Measurements from ENCODE around the gene EIF4A3.

EIF4A3 gene

DNA sequence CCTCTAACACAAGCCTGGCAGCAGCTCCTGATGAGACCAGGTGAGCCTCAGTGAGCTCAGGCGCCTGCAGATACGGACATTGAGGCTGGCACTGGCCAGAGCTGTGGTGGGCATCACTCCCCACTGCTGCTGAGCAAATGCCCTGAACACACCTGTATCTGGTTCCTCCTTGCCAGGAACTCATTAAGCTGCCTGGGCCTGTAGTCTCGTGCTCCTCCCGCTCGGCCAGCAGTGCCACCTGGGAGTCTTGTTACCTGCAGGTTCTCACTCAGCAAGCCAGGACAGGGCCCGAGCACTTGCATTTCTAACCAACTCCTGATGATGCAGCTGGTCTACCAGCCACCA is 13.3 kb downstream of the EIF4A3 start:
- no peak for DNase-seq (ENCODE audit: low spot score)

- no peak for DNase-seq (ENCODE audit: low spot score)
Observed at GRCh38 chr17:80132906-80133625, 13.9 kb downstream of the EIF4A3 start.

DNA sequence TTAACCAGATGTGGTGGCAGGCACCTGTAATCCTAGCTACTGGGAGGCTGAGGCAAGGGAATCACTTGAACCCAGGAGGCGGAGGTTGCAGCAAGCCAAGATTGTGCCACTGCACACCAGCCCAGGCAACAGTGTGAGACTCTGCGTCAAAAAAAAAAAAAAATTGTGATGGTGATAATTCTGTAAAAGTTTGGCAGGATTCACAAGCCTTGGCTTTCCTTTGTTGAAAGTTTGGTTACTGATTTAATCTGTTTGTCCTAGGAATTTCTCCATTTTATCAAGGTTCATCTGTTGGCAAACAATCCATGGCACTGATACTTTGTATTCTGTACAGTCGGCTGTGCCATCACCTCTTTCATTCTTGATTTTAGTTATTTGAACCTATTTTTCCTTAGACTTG is 15.9 kb downstream of the EIF4A3 start:
- no peak for DNase-seq (ENCODE audit: low spot score)

- no peak for DNase-seq (ENCODE audit: low spot score)
Observed at GRCh38 chr17:80129006-80129565, 17.8 kb downstream of the EIF4A3 start.

- no peak for DNase-seq (ENCODE audit: low spot score)
Observed at GRCh38 chr17:80126449-80126715, 20.5 kb downstream of the EIF4A3 start.

DNA sequence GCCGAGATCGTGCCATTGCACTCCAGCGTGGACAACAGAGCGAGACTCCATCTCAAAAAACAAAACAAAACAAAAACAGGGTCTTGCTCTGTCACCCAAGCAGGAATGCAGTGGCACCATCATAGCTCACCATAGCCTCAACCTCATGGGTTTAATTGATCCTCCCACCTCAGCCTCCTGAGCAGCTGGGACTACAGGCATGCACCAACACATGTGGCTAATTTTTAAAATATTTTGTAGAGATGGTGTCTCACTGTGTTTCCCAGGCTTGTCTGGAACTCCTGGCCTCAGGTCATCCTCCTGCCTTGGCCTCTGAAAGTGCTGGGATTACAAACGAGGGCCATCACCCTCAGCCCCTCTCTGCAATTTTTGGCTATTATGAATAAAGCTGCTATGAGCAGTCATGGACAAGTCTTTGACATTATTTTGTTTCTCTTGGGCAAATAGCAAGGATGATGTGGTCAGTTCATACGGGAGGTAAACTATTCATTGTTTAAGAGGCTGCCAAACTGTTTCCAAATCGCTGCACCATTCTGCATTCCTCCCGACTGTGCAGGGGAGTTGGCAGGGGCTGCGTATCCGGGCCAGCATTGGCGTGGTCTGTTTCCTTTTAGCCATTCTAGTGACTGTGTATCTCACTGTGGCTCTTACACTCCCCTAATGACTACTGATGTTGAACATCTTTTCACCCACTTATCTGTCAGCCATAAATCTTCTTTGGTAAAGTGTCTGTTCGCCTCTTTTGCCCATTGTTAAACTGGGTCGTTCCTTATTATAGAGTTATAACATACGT is 21.1 kb downstream of the EIF4A3 start:
- peak; percentile 59 for DNase-seq (ENCODE audit: low spot score)

DNA sequence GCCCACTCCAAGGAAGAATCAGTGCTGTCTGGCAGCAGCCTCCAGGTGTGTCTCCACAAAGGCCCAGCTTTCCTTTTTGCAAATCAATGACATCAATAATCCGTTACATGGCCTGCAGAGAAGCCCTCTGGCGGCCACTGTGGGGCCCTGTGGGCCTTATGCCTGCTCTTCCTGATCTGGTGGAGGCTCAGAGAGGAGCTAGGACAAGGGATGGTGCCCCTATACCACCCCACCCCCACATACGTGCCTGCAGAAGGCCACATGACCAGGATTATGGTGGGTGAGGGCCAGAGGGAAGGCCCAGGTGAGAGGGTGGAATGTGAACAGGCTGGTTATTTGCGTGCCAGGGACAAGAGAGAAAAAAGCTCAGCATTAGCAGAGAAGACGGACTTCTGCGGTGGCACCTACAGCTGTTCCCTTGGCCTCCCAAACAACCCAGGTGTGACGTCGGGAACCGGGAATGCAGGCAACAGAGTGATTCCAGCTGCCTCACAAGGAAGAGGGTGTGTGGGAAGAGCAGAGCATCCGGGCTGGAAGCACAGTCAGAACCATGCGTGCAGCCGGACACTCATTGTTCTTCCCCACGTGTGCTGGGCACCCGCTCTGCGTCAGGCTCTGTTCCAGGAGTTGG is 22.5 kb downstream of the EIF4A3 start:
- DNase-seq (ENCODE audit: low spot score), result peak; percentile 29

GRCh38 chr17:80123791-80124190 is 23.1 kb downstream of the EIF4A3 start:
- peak; percentile 7 for DNase-seq (ENCODE audit: low spot score)

GRCh38 chr17:80122926-80123505 is 23.9 kb downstream of the EIF4A3 start:
- no peak for DNase-seq (ENCODE audit: low spot score)

- no peak for DNase-seq (ENCODE audit: low spot score)
Observed at GRCh38 chr17:80122026-80122575, 24.8 kb downstream of the EIF4A3 start.

- peak; percentile 5 for DNase-seq (ENCODE audit: low spot score)
Observed at GRCh38 chr17:80119839-80120238, 27.1 kb downstream of the EIF4A3 start.

DNA sequence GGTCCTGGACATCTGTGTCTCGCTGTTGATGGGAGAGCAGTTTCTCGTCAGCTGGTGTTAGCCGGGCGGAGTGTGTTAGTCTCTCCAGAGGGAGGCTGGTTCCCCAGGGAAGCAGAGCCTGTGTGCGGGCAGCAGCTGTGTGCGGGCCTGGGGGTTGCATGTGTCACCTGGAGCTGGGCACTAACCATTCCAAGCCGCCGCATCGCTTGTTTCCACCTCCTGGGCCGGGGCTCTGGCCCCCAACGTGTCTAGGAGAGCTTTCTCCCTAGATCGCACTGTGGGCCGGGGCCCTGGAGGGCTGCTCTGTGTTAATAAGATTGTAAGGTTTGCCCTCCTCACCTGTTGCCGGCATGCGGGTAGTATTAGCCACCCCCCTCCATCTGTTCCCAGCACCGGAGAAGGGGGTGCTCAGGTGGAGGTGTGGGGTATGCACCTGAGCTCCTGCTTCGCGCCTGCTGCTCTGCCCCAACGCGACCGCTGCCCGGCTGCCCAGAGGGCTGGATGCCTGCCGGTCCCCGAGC is 27.6 kb downstream of the EIF4A3 start:
- DNase-seq (ENCODE audit: low spot score), result peak; percentile 4

DNA sequence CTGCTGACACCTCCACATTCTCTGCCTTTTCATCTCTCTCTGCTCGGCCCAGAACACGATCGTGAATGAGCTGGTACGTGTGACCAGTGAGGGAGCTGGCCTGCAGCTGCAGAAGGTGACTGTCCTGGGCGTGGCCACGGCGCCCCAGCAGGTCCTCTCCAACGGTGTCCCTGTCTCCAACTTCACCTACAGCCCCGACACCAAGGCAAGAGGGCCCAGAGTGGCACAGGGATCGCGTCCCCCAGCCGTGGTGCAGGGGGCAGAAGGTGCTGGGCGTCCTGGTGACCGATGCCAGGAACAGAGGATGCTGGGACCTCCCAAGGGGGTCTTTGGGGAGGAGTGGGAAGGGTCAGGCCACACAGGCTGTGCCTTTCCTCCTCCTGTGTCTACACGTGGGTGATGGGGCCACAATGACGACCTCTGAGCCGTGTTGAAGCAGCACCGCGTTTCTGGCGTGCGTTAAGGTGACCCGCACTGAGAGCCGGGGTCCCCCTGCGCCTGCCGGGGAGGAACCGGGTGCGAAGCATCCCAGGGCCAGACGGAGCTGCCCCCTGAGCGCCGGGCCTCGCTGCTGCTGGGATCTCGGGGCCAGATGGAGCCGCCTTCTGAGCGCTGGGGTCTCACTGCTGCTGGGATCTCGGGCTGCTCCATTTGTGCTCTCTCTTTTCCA is 28.2 kb downstream of the EIF4A3 start:
- DNase-seq (ENCODE audit: low spot score), result no peak

GRCh38 chr17:80117491-80118401 is 29.2 kb downstream of the EIF4A3 start:
- DNase-seq (ENCODE audit: low spot score), result peak; percentile 12

DNA sequence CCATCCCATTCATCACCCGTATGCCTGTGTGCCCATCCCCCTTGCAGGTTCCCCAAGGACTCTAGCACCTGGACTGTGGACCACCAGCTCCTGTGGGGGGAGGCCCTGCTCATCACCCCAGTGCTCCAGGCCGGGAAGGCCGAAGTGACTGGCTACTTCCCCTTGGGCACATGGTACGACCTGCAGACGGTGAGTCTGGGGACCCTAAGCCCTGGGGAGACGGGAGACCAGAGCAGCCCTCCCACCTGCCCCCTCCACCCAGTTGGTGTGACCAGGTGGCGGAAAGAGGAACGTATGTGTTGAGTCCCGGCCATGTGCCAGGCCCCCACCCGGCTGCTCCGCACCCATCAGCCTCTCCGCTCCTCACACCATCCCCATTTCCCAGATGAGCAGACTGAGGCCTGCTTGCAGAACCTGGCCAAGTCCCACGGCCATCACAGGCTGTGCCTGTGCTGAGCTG is 30.0 kb downstream of the EIF4A3 start:
- no peak for DNase-seq (ENCODE audit: low spot score)

DNA sequence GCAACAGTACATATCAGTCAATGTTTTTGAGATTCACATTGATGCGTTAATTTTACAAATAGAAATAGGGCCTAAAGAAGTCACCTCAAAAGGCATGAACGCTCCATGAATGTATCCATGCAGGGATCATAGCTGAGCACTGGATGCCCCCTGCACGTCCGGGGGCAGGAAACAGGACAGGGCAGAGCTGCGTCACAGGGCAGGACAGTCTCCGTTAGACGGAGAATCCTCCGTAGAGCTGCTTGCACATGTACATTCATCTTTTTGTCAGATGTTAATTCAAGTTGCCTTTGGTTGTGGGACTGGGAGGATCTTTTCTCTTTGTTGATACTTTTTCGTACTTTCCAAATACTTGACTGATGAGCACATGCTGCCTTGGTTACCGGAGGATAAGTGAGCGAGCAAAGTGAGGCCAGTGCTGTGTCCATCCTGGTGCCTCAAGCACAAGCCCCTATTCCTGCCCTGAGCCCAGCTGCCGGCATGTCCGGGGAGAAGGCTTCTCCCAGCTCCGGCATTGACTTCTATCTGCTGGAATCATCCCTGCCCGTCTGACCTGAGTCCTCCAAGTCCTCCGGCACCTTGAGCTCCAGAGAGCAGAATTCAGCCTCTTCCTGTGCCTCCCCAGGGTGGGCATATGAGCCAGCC is 30.5 kb downstream of the EIF4A3 start:
- no peak for DNase-seq (ENCODE audit: low spot score)

DNA sequence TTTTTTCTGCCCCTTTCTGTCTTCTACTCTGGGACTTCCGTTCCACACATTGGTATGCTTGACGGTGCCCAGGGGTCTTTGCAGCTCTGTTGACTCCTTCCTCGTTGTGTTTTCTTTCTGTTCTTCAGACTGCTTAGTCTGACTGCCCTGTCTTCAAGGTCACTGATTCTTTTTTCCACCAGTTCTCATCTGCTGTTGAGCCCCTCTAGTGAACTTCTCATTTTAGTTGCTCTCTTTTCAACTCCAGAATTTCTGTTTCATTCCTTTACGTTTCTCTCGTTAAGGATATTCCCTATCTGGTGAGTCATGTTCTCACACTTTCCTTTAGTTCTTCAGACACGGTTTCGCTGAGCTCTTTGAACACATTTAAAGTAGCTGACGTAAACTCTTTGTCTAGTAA is 31.8 kb downstream of the EIF4A3 start:
- no peak for DNase-seq (ENCODE audit: low spot score)

- DNase-seq (ENCODE audit: low spot score), result no peak
Observed at GRCh38 chr17:80114758-80115157, 32.2 kb downstream of the EIF4A3 start.

- no peak for DNase-seq (ENCODE audit: low spot score)
Observed at GRCh38 chr17:80113033-80113484, 33.9 kb downstream of the EIF4A3 start.

Data from hepatic stellate cell (primary cell).